ENCODE data around the gene CYP2B6.

GRCh38 chr19:40974633-40975037 lies 16.4 kb upstream of the CYP2B6 start:
- TF ChIP-seq CTCF (IDR thresholded peaks at IDR 0.05 in 4 of 5, conservative IDR thresholded peaks at IDR 0.05 in 1 of 5) (peak in 4 of 5 experiments; percentile 26 to 67 (median 42)), POLR2A (IDR thresholded peaks at IDR 0.05) (no peak)
